Measurements from ENCODE around the gene SPATS1.

DNA sequence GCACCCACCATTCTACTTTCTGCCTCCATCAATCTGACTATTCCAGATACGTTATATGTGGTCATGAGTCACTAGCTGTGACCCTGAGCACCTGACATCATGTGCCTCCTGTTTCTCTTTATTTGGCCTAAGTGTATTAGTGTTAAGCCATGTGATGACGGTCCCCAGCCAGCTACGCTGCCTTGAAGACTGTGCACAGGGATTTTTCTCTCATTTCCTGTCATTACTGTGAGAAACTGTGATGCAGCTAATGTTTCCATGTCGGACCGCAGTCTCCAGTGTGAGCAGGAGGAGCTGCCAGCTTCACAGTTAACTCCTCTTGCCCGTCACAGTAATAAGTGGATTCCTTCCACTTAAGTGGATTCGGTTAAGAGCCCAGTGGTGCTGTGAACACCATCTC is 9.9 kb upstream of the SPATS1 start:
- no peak for TF ChIP-seq CTCF (IDR thresholded peaks at IDR 0.05)
- no peak for TF ChIP-seq RAD21 (conservative IDR thresholded peaks at IDR 0.05 in 1 of 2, IDR thresholded peaks at IDR 0.05 in 1 of 2)
- no peak for TF ChIP-seq POLR2A (IDR thresholded peaks at IDR 0.05; ENCODE audit: low read length)
- no peak for TF ChIP-seq SREBF2 (IDR thresholded peaks at IDR 0.05)
- TF ChIP-seq CHD2 (IDR thresholded peaks at IDR 0.05; ENCODE audit: low read length, partially characterized antibody) = no peak
- TF ChIP-seq, protein P1, sequence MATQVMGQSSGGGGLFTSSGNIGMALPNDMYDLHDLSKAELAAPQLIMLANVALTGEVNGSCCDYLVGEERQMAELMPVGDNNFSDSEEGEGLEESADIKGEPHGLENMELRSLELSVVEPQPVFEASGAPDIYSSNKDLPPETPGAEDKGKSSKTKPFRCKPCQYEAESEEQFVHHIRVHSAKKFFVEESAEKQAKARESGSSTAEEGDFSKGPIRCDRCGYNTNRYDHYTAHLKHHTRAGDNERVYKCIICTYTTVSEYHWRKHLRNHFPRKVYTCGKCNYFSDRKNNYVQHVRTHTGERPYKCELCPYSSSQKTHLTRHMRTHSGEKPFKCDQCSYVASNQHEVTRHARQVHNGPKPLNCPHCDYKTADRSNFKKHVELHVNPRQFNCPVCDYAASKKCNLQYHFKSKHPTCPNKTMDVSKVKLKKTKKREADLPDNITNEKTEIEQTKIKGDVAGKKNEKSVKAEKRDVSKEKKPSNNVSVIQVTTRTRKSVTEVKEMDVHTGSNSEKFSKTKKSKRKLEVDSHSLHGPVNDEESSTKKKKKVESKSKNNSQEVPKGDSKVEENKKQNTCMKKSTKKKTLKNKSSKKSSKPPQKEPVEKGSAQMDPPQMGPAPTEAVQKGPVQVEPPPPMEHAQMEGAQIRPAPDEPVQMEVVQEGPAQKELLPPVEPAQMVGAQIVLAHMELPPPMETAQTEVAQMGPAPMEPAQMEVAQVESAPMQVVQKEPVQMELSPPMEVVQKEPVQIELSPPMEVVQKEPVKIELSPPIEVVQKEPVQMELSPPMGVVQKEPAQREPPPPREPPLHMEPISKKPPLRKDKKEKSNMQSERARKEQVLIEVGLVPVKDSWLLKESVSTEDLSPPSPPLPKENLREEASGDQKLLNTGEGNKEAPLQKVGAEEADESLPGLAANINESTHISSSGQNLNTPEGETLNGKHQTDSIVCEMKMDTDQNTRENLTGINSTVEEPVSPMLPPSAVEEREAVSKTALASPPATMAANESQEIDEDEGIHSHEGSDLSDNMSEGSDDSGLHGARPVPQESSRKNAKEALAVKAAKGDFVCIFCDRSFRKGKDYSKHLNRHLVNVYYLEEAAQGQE (IDR thresholded peaks at IDR 0.05) = no peak
- no peak for TF ChIP-seq MAFK (IDR thresholded peaks at IDR 0.05; ENCODE audit: partially characterized antibody)
- TF ChIP-seq, protein P2, sequence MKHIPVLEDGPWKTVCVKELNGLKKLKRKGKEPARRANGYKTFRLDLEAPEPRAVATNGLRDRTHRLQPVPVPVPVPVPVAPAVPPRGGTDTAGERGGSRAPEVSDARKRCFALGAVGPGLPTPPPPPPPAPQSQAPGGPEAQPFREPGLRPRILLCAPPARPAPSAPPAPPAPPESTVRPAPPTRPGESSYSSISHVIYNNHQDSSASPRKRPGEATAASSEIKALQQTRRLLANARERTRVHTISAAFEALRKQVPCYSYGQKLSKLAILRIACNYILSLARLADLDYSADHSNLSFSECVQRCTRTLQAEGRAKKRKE (CRISPR knock-in tag; IDR thresholded peaks at IDR 0.05; ENCODE audit: low read depth) = no peak
- TF ChIP-seq CEBPB (IDR thresholded peaks at IDR 0.05) = no peak
- TF ChIP-seq, protein P3, sequence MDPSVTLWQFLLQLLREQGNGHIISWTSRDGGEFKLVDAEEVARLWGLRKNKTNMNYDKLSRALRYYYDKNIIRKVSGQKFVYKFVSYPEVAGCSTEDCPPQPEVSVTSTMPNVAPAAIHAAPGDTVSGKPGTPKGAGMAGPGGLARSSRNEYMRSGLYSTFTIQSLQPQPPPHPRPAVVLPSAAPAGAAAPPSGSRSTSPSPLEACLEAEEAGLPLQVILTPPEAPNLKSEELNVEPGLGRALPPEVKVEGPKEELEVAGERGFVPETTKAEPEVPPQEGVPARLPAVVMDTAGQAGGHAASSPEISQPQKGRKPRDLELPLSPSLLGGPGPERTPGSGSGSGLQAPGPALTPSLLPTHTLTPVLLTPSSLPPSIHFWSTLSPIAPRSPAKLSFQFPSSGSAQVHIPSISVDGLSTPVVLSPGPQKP (IDR thresholded peaks at IDR 0.05; ENCODE audit: low read depth, low read length) = no peak
- TF ChIP-seq BCL3 (IDR thresholded peaks at IDR 0.05) = no peak
- no peak for TF ChIP-seq RFX5 (IDR thresholded peaks at IDR 0.05)
